ENCODE data around the gene KRT26.

GRCh38 chr17:40812639-40813038, 40.6 kb upstream of the KRT26 start:
- TF ChIP-seq CTCF (IDR thresholded peaks at IDR 0.05), result no peak
- no peak for TF ChIP-seq POLR2A (IDR thresholded peaks at IDR 0.05)
- TF ChIP-seq EP300 (IDR thresholded peaks at IDR 0.05), result no peak

Data from ovary (tissue), 3 donors.